ENCODE data around the gene RYR3. TPM values are rescaled to one million over a fixed set of nuclear protein-coding genes. Genes with fewer than 3 reads are reported as not detected.

The RYR3 gene
- total and polyA plus RNA-seq, 2 donors (not counting 1 experiment from before 2014, with no cell fraction given): 0.17 TPM; not detected in 1

GRCh38 chr15:33533197-33533596 lies 222.4 kb downstream of the RYR3 start:
- TF ChIP-seq CTCF (conservative IDR thresholded peaks at IDR 0.05 in 1 of 2, IDR thresholded peaks at IDR 0.05 in 1 of 2; ENCODE audit: low read depth in 1 of 2, low read length in 2 of 2) (no peak), EZH2 (IDR thresholded peaks at IDR 0.05; ENCODE audit: low read length, missing control alignments) (no peak)
- no peak overlapping the region for H3K4me2 ChIP-seq (ENCODE audit: extremely low read depth, insufficient read depth, low read length)
- H3K9me3 ChIP-seq (ENCODE audit: control insufficient read depth, insufficient read depth, low read depth, low read length): no peaks in the 10 kb centered on the region
- H3K4me3 ChIP-seq (replicated peaks in 1 of 4; ENCODE audit: control extremely low read depth in 1 of 4, insufficient read depth in 1 of 4, low read depth in 3 of 4, low read length in 4 of 4): no peak overlapping the region
- H3K36me3 ChIP-seq (ENCODE audit: control insufficient read depth, insufficient read depth, low read length): no peaks in the 10 kb centered on the region
- no peaks in the 10 kb centered on the region for H3K79me2 ChIP-seq (ENCODE audit: control insufficient read depth, insufficient read depth, low read length)
- DNase-seq (ENCODE audit: low read depth in 2 of 2): no peak
- H3K27me3 ChIP-seq (ENCODE audit: control insufficient read depth, insufficient read depth, low read length): no peaks in the 10 kb centered on the region
- H3K27ac ChIP-seq (ENCODE audit: insufficient read depth, low read length): no peak overlapping the region
- no peaks in the 10 kb centered on the region for H3K4me1 ChIP-seq (ENCODE audit: control insufficient read depth, extremely low read depth, insufficient read depth, low read length)
- H3K9ac ChIP-seq (ENCODE audit: insufficient read depth, low read length): no peak overlapping the region
- no peaks in the 10 kb centered on the region for H4K20me1 ChIP-seq (ENCODE audit: control insufficient read depth, extremely low read depth, insufficient read depth, low read length)
- H2AFZ ChIP-seq (ENCODE audit: low read length): no peak overlapping the region

DNA sequence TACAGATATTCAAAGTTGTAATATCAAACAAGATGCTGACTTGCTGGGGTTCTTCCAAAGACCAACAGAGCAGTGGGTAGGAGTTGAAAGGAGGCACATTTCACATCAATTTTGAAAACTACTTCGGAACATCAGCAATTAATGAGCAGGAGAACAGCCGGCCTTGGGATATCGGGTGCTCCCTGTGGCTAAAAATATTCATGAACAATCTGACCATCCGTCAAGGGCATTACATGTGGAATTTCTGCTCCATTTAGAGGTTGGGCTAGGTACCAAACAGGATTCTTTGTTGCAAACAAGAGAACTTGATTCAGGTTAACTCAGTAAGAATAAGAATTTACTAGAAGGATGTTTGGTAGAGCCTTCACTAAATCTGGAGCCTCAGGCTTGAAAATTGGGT lies 223.9 kb downstream of the RYR3 start:
- DNase-seq (ENCODE audit: low read depth in 2 of 2): no peak
- H3K36me3 ChIP-seq (ENCODE audit: control insufficient read depth, insufficient read depth, low read length): no peaks in the 10 kb centered on the region
- no peaks in the 10 kb centered on the region for H3K9me3 ChIP-seq (ENCODE audit: control insufficient read depth, insufficient read depth, low read depth, low read length)
- no peaks in the 10 kb centered on the region for H3K79me2 ChIP-seq (ENCODE audit: control insufficient read depth, insufficient read depth, low read length)
- TF ChIP-seq EZH2 (IDR thresholded peaks at IDR 0.05; ENCODE audit: low read length, missing control alignments) (no peak), CTCF (conservative IDR thresholded peaks at IDR 0.05 in 1 of 2, IDR thresholded peaks at IDR 0.05 in 1 of 2; ENCODE audit: low read depth in 1 of 2, low read length in 2 of 2) (no peak)
- no peak overlapping the region for H3K27ac ChIP-seq (ENCODE audit: insufficient read depth, low read length)
- no peak overlapping the region for H3K4me3 ChIP-seq (replicated peaks in 1 of 4; ENCODE audit: control extremely low read depth in 1 of 4, insufficient read depth in 1 of 4, low read depth in 3 of 4, low read length in 4 of 4)
- no peaks in the 10 kb centered on the region for H4K20me1 ChIP-seq (ENCODE audit: control insufficient read depth, extremely low read depth, insufficient read depth, low read length)
- H3K9ac ChIP-seq (ENCODE audit: insufficient read depth, low read length): no peak overlapping the region
- no peak overlapping the region for H2AFZ ChIP-seq (ENCODE audit: low read length)
- no peaks in the 10 kb centered on the region for H3K27me3 ChIP-seq (ENCODE audit: control insufficient read depth, insufficient read depth, low read length)
- no peaks in the 10 kb centered on the region for H3K4me1 ChIP-seq (ENCODE audit: control insufficient read depth, extremely low read depth, insufficient read depth, low read length)
- no peak overlapping the region for H3K4me2 ChIP-seq (ENCODE audit: extremely low read depth, insufficient read depth, low read length)

DNA sequence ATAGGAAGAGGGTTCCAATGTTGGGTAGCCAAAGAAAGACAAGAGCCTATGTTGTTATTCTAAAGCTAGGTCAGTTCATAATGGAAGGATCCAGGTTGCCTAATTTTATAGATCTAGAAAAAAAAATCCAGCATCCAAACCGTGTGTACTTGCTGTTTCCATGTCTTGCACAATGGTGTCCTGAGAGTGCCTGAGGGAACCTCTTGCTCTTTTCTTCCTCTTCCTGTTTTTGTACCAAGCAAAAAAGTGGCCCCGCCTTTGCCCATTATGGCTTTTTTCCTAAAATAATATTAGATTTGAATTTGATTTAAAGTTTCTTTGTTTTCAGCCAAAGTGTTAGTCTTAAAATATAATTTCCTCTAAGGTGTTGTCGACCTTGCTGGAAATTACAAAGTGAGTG lies 224.4 kb downstream of the RYR3 start:
- H3K79me2 ChIP-seq (ENCODE audit: control insufficient read depth, insufficient read depth, low read length): no peaks in the 10 kb centered on the region
- H3K36me3 ChIP-seq (ENCODE audit: control insufficient read depth, insufficient read depth, low read length): no peaks in the 10 kb centered on the region
- H3K4me3 ChIP-seq (replicated peaks in 1 of 4; ENCODE audit: control extremely low read depth in 1 of 4, insufficient read depth in 1 of 4, low read depth in 3 of 4, low read length in 4 of 4): no peak overlapping the region
- no peak overlapping the region for H3K27ac ChIP-seq (ENCODE audit: insufficient read depth, low read length)
- no peak for DNase-seq (ENCODE audit: low read depth in 2 of 2)
- TF ChIP-seq CTCF (conservative IDR thresholded peaks at IDR 0.05 in 1 of 2, IDR thresholded peaks at IDR 0.05 in 1 of 2; ENCODE audit: low read depth in 1 of 2, low read length in 2 of 2) (no peak), EZH2 (IDR thresholded peaks at IDR 0.05; ENCODE audit: low read length, missing control alignments) (no peak)
- H2AFZ ChIP-seq (ENCODE audit: low read length): no peak overlapping the region
- no peaks in the 10 kb centered on the region for H3K4me1 ChIP-seq (ENCODE audit: control insufficient read depth, extremely low read depth, insufficient read depth, low read length)
- H3K9me3 ChIP-seq (ENCODE audit: control insufficient read depth, insufficient read depth, low read depth, low read length): no peaks in the 10 kb centered on the region
- H4K20me1 ChIP-seq (ENCODE audit: control insufficient read depth, extremely low read depth, insufficient read depth, low read length): no peaks in the 10 kb centered on the region
- no peak overlapping the region for H3K9ac ChIP-seq (ENCODE audit: insufficient read depth, low read length)
- H3K27me3 ChIP-seq (ENCODE audit: control insufficient read depth, insufficient read depth, low read length): no peaks in the 10 kb centered on the region
- H3K4me2 ChIP-seq (ENCODE audit: extremely low read depth, insufficient read depth, low read length): no peak overlapping the region
